Heart left ventricle (tissue), 13 donors: ENCODE data around the gene TACR2.

ENCODE experiments used
- POLR2A ChIP-seq, 2 donors: fragments of 450-650 bp; IDR thresholded peaks; one replicate each; pipeline ENCODE4 v1.6.1; 2017; ENCODE audit warnings: antibody characterized with exemption in 2 of 2, mild to moderate bottlenecking in 2 of 2, moderate library complexity in 2 of 2
- TF ChIP-seq, protein P1 (sequence below), 12 donors: fragments of 200-600 bp; sonication (generic) in 4 of 12; IDR thresholded peaks; one replicate each; pipeline versions ENCODE4 v1.5.0 to v1.8.0; 2018 to 2022; ENCODE audit warnings: antibody characterized with exemption in 12 of 12, mild to moderate bottlenecking in 5 of 12
- donor health status: ischemic (EF 13 %, LVEDD 7.1; RV severe dilation, severe dysfunction).
- donor health status: DM: no; HTN: yes; CAD: no.
- donor health status: DM: no; HTN: no; CAD: no.
- donor health status: ischemic (EF 25% LVEDD 6.9; RV normal size, moderate dysfunction).
- donor health status: ischemic (EF 25% LVEDD 5.7; RV mildly dilated, moderate dysfunction).
- donor health status: ischemic (EF 35%, LVEDD 5.7; RV mildly dilated, moderate dysfunction).
- donor health status: nonischemic (EF 11% LVEDD 7.7; RV severe dilation, severe dysfunction).
- donor health status: DM: yes; HTN: yes; CAD: no.
- donor health status: PGD.
- donor health status: ischemic (EF 29% LVEDD 5.4; RV normal size, mild dysfunction).
- donor health status: nonischemic (EF 23%, LVEDD 6.1; RV moderate dilation, normal function).

GRCh38 chr10:69376662-69377061 is 40.1 kb downstream of the TACR2 start:
- TF ChIP-seq, protein P1, sequence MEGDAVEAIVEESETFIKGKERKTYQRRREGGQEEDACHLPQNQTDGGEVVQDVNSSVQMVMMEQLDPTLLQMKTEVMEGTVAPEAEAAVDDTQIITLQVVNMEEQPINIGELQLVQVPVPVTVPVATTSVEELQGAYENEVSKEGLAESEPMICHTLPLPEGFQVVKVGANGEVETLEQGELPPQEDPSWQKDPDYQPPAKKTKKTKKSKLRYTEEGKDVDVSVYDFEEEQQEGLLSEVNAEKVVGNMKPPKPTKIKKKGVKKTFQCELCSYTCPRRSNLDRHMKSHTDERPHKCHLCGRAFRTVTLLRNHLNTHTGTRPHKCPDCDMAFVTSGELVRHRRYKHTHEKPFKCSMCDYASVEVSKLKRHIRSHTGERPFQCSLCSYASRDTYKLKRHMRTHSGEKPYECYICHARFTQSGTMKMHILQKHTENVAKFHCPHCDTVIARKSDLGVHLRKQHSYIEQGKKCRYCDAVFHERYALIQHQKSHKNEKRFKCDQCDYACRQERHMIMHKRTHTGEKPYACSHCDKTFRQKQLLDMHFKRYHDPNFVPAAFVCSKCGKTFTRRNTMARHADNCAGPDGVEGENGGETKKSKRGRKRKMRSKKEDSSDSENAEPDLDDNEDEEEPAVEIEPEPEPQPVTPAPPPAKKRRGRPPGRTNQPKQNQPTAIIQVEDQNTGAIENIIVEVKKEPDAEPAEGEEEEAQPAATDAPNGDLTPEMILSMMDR (IDR thresholded peaks at IDR 0.05), result no peak
- no peak for TF ChIP-seq POLR2A (IDR thresholded peaks at IDR 0.05)
